ENCODE results near the gene PITPNM3. TPM values are rescaled to one million over a fixed set of nuclear protein-coding genes. Genes with fewer than 3 reads are reported as not detected.
A peak's percentile ranks its signal among the peaks of the same experiment; 100 is the strongest.

PITPNM3 gene
- total and polyA plus RNA-seq, 2 experiments from 2014 or later = 1.0 to 1.5 TPM

- Mint-ChIP-seq H3K4me3 (no peak overlapping the region), H3K9me3 (peaks cover 4% of the 10 kb centered on the region; the same call in 1 of the 3 replicates), H3K27me3 (ENCODE audit: insufficient read depth, low read depth, poor library complexity) (no peaks in the 10 kb centered on the region), H3K4me1 (peaks cover 6% of the 10 kb centered on the region), H3K27ac (no peak overlapping the region), H3K36me3 (ENCODE audit: low read depth) (no peaks in the 10 kb centered on the region)
- no peak overlapping the region for H3K4me3 ChIP-seq
- no peaks in the 10 kb centered on the region for H3K36me3 ChIP-seq (ENCODE audit: insufficient read depth)
- no peaks in the 10 kb centered on the region for H3F3A ChIP-seq (replicated peaks; ENCODE audit: low read depth)
- no peaks in the 10 kb centered on the region; the same call in 1 of the 2 replicates for H3K4me1 ChIP-seq (ENCODE audit: insufficient read depth)
- ATAC-seq = peak; percentile 48; the same call in 2 of the 3 replicates
- peak; percentile 34 for DNase-seq (ENCODE audit: low spot score)
- no peak overlapping the region for H3K4me2 ChIP-seq
- peaks cover 19% of the 10 kb centered on the region; the same call in 1 of the 2 replicates for H3K9me2 ChIP-seq (ENCODE audit: insufficient read depth)
- H3K27me3 ChIP-seq (ENCODE audit: insufficient read depth) = no peaks in the 10 kb centered on the region
- TF ChIP-seq CREB1 (CRISPR knock-in tag; IDR thresholded peaks at IDR 0.05; ENCODE audit: low read depth) (no peak), POLR2AphosphoS5 (IDR thresholded peaks at IDR 0.05; ENCODE audit: low read depth) (no peak), EZH2phosphoT487 (IDR thresholded peaks at IDR 0.05; ENCODE audit: unreplicated experiment) (no peak), EZH2 (IDR thresholded peaks at IDR 0.05; ENCODE audit: low read depth, unreplicated experiment) (no peak), ZNF114 (CRISPR knock-in tag; IDR thresholded peaks at IDR 0.05) (no peak), ZNF462 (CRISPR knock-in tag; IDR thresholded peaks at IDR 0.05) (no peak), REST (IDR thresholded peaks at IDR 0.05; ENCODE audit: unreplicated experiment) (no peak), ETS1 (IDR thresholded peaks at IDR 0.05) (no peak), JUNB (IDR thresholded peaks at IDR 0.05; ENCODE audit: unreplicated experiment) (no peak), CTCF (conservative IDR thresholded peaks at IDR 0.05; ENCODE audit: low read depth in 2 of 2) (no peak), ZNF331 (CRISPR knock-in tag; IDR thresholded peaks at IDR 0.05; ENCODE audit: low read depth) (no peak), STAT1 (IDR thresholded peaks at IDR 0.05; ENCODE audit: unreplicated experiment) (no peak)
- no peak overlapping the region for H3K27ac ChIP-seq (ENCODE audit: low read depth)
- no peaks in the 10 kb centered on the region for H4K20me1 ChIP-seq (replicated peaks; ENCODE audit: insufficient read depth)
- no peak overlapping the region for H2AFZ ChIP-seq
- no peaks in the 10 kb centered on the region for H3K79me2 ChIP-seq (replicated peaks; ENCODE audit: insufficient read depth)
These were observed 33.0 kb downstream of the PITPNM3 start for GRCh38 chr17:6523330-6523729.
